Activated naive CD4-positive, alpha-beta T cell treated with anti-CD3 and anti-CD28 coated beads, Interleukin-2, amount 10 ng/mL, durations not matched to agents 7 days and 5 days (primary cell): ENCODE results near the gene SNX10.
A peak's percentile ranks its signal among the peaks of the same experiment; 100 is the strongest.

Experiments
- CTCF ChIA-PET: fragments of 350-600 bp; sonication (Branson Sonifier 250); formaldehyde crosslinking; loops from one replicate; lab custom pipeline; 2021; ENCODE audit warnings: antibody characterized with exemption; lab: Charles Lee
- DNase-seq: peaks from one replicate; pipeline ENCODE4 v3.0.0-alpha.2; 2020
- H3K27ac Mint-ChIP-seq: one replicate; pipeline ENCODE4 v1.8.0; 2021; ENCODE audit warnings: mild to moderate bottlenecking, moderate library complexity, mixed read lengths
- H3K27me3 Mint-ChIP-seq: one replicate; pipeline ENCODE4 v1.8.0; 2021; ENCODE audit warnings: mild to moderate bottlenecking, mixed read lengths
- H3K36me3 Mint-ChIP-seq: one replicate; pipeline ENCODE4 v1.8.0; 2021; ENCODE audit warnings: mixed read lengths
- H3K4me1 Mint-ChIP-seq: one replicate; pipeline ENCODE4 v1.8.0; 2021; ENCODE audit warnings: mixed read lengths
- H3K4me3 Mint-ChIP-seq: one replicate; pipeline ENCODE4 v1.8.0; 2021; ENCODE audit warnings: mild to moderate bottlenecking, moderate library complexity, mixed read lengths
- H3K9me3 Mint-ChIP-seq: one replicate; pipeline ENCODE4 v1.8.0; 2021; ENCODE audit warnings: mixed read lengths

SNX10 gene

GRCh38 chr7:26372704-26373103 lies 81.0 kb downstream of the SNX10 start:
- H3K4me1 Mint-ChIP-seq = peaks cover 18% of the 10 kb centered on the region

GRCh38 chr7:26374647-26375373 lies 83.1 kb downstream of the SNX10 start:
- no peak overlapping the region for H3K27ac Mint-ChIP-seq
- CTCF ChIA-PET = interaction anchor here (1.1 to 2.9 kb wide), 4 partner anchors 10 to 482 kb away, joined by 3 to 9 read pairs (median 6); no protein-coding TSS in a partner anchor
- no peak for DNase-seq
- no peak overlapping the region for H3K4me3 Mint-ChIP-seq
- peaks cover 14% of the 10 kb centered on the region for H3K4me1 Mint-ChIP-seq
- H3K9me3 Mint-ChIP-seq = no peaks in the 10 kb centered on the region
- peaks cover 34% of the 10 kb centered on the region for H3K27me3 Mint-ChIP-seq
- peaks cover 16% of the 10 kb centered on the region for H3K36me3 Mint-ChIP-seq

More at GRCh38 chr7:26372704-26373103, 81.0 kb downstream of the SNX10 start:
- CTCF ChIA-PET = interaction anchor here (0.6 to 1.9 kb wide), 6 partner anchors 100 to 309 kb away, joined by 3 to 5 read pairs (median 3); no protein-coding TSS in a partner anchor
- DNase-seq = no peak
- Mint-ChIP-seq H3K36me3 (peaks cover 16% of the 10 kb centered on the region), H3K27me3 (peaks cover 21% of the 10 kb centered on the region), H3K27ac (no peak overlapping the region), H3K9me3 (no peaks in the 10 kb centered on the region), H3K4me3 (no peak overlapping the region)

GRCh38 chr7:26375726-26376174 lies 84.1 kb downstream of the SNX10 start:
- peak overlapping the region; percentile 75 for H3K4me3 Mint-ChIP-seq
- H3K36me3 Mint-ChIP-seq = peaks cover 16% of the 10 kb centered on the region
- DNase-seq = no peak
- H3K27ac Mint-ChIP-seq = no peak overlapping the region
- H3K27me3 Mint-ChIP-seq = peaks cover 34% of the 10 kb centered on the region
- H3K4me1 Mint-ChIP-seq = peaks cover 9% of the 10 kb centered on the region
- H3K9me3 Mint-ChIP-seq = no peaks in the 10 kb centered on the region
- CTCF ChIA-PET = interaction anchor here (1.0 to 2.9 kb wide), 5 partner anchors 11 to 483 kb away, joined by 3 to 9 read pairs (median 6); no protein-coding TSS in a partner anchor

GRCh38 chr7:26376175-26376917 lies 84.7 kb downstream of the SNX10 start:
- peaks cover 9% of the 10 kb centered on the region for H3K4me1 Mint-ChIP-seq
- DNase-seq = peak; percentile 60
- no peaks in the 10 kb centered on the region for H3K9me3 Mint-ChIP-seq
- H3K4me3 Mint-ChIP-seq = peak overlapping the region; percentile 75
- H3K27me3 Mint-ChIP-seq = peaks cover 38% of the 10 kb centered on the region
- H3K27ac Mint-ChIP-seq = no peak overlapping the region
- CTCF ChIA-PET = interaction anchor here (0.9 to 2.9 kb wide), 7 partner anchors 11 to 784 kb away, joined by 3 to 9 read pairs (median 4); no protein-coding TSS in a partner anchor
- H3K36me3 Mint-ChIP-seq = peaks cover 16% of the 10 kb centered on the region

- CTCF ChIA-PET = interaction anchor here (0.6 to 2.8 kb wide), 7 partner anchors 9 to 287 kb away, joined by 3 to 13 read pairs (median 3); no protein-coding TSS in a partner anchor
- no peak for DNase-seq
- H3K9me3 Mint-ChIP-seq = no peaks in the 10 kb centered on the region
- H3K36me3 Mint-ChIP-seq = peaks cover 4% of the 10 kb centered on the region
- no peak overlapping the region for H3K27ac Mint-ChIP-seq
- peaks cover 9% of the 10 kb centered on the region for H3K4me1 Mint-ChIP-seq
- H3K4me3 Mint-ChIP-seq = no peak overlapping the region
- H3K27me3 Mint-ChIP-seq = peaks cover 46% of the 10 kb centered on the region
Observed at GRCh38 chr7:26378016-26378415, 86.4 kb downstream of the SNX10 start.

GRCh38 chr7:26379711-26380110 lies 88.0 kb downstream of the SNX10 start:
- H3K9me3 Mint-ChIP-seq = no peaks in the 10 kb centered on the region
- H3K4me1 Mint-ChIP-seq = peaks cover 9% of the 10 kb centered on the region
- H3K27me3 Mint-ChIP-seq = peaks cover 51% of the 10 kb centered on the region
- no peaks in the 10 kb centered on the region for H3K36me3 Mint-ChIP-seq
- CTCF ChIA-PET = interaction anchor here (2.8 kb wide), 1 partner anchor 11 kb away, joined by 13 read pairs; no protein-coding TSS in a partner anchor
- no peak overlapping the region for H3K4me3 Mint-ChIP-seq
- no peak overlapping the region for H3K27ac Mint-ChIP-seq
- no peak for DNase-seq

- Mint-ChIP-seq H3K9me3 (no peaks in the 10 kb centered on the region), H3K36me3 (no peaks in the 10 kb centered on the region), H3K4me1 (peaks cover 7% of the 10 kb centered on the region), H3K4me3 (no peak overlapping the region), H3K27me3 (peaks cover 50% of the 10 kb centered on the region), H3K27ac (no peak overlapping the region)
- DNase-seq = no peak
- CTCF ChIA-PET = interaction anchor here (0.7 to 1.8 kb wide), 3 partner anchors 12 to 32 kb away, joined by 3 to 5 read pairs (median 4); no protein-coding TSS in a partner anchor
Observed at GRCh38 chr7:26381476-26382353, 90.1 kb downstream of the SNX10 start.

GRCh38 chr7:26385240-26385639 lies 93.6 kb downstream of the SNX10 start:
- Mint-ChIP-seq H3K4me1 (no peaks in the 10 kb centered on the region), H3K4me3 (no peak overlapping the region), H3K27ac (no peak overlapping the region), H3K36me3 (no peaks in the 10 kb centered on the region), H3K27me3 (peaks cover 46% of the 10 kb centered on the region), H3K9me3 (no peaks in the 10 kb centered on the region)
- CTCF ChIA-PET = no interaction called here
- no peak for DNase-seq

- CTCF ChIA-PET = no interaction called here
- no peaks in the 10 kb centered on the region for H3K36me3 Mint-ChIP-seq
Observed at GRCh38 chr7:26387731-26388130, 96.1 kb downstream of the SNX10 start.

GRCh38 chr7:26388256-26388655 lies 96.6 kb downstream of the SNX10 start:
- Mint-ChIP-seq H3K27me3 (peaks cover 38% of the 10 kb centered on the region), H3K4me3 (no peak overlapping the region), H3K9me3 (no peaks in the 10 kb centered on the region), H3K27ac (no peak overlapping the region), H3K36me3 (no peaks in the 10 kb centered on the region), H3K4me1 (no peaks in the 10 kb centered on the region)
- CTCF ChIA-PET = interaction anchor here (1.0 to 1.1 kb wide), 2 partner anchors 11 to 19 kb away, joined by 3 to 5 read pairs; no protein-coding TSS in a partner anchor
- DNase-seq = no peak

More at GRCh38 chr7:26387731-26388130, 96.1 kb downstream of the SNX10 start:
- Mint-ChIP-seq H3K4me1 (no peaks in the 10 kb centered on the region), H3K27ac (no peak overlapping the region), H3K27me3 (peaks cover 38% of the 10 kb centered on the region), H3K4me3 (no peak overlapping the region), H3K9me3 (no peaks in the 10 kb centered on the region)
- DNase-seq = no peak

- Mint-ChIP-seq H3K36me3 (no peaks in the 10 kb centered on the region), H3K4me1 (no peaks in the 10 kb centered on the region), H3K4me3 (no peak overlapping the region), H3K27me3 (peaks cover 38% of the 10 kb centered on the region), H3K9me3 (no peaks in the 10 kb centered on the region), H3K27ac (no peak overlapping the region)
- CTCF ChIA-PET = interaction anchor here (0.7 to 0.9 kb wide), 2 partner anchors 13 to 111 kb away, joined by 3 read pairs; no protein-coding TSS in a partner anchor
- no peak for DNase-seq
Observed at GRCh38 chr7:26390016-26390415, 98.4 kb downstream of the SNX10 start.

- Mint-ChIP-seq H3K4me3 (no peak overlapping the region), H3K36me3 (no peaks in the 10 kb centered on the region), H3K4me1 (peaks cover 5% of the 10 kb centered on the region), H3K27me3 (peaks cover 42% of the 10 kb centered on the region), H3K27ac (no peak overlapping the region), H3K9me3 (no peaks in the 10 kb centered on the region)
- CTCF ChIA-PET = no interaction called here
- no peak for DNase-seq
Observed at GRCh38 chr7:26393818-26394217, 102.2 kb downstream of the SNX10 start.

GRCh38 chr7:26397332-26397731 lies 105.7 kb downstream of the SNX10 start:
- peaks cover 10% of the 10 kb centered on the region for H3K4me1 Mint-ChIP-seq
- H3K27ac Mint-ChIP-seq = no peak overlapping the region
- peaks cover 52% of the 10 kb centered on the region for H3K27me3 Mint-ChIP-seq
- CTCF ChIA-PET = interaction anchor here (1.0 to 2.0 kb wide), 2 partner anchors 20 to 27 kb away, joined by 4 to 9 read pairs; no protein-coding TSS in a partner anchor
- H3K9me3 Mint-ChIP-seq = no peaks in the 10 kb centered on the region
- peak overlapping the region; percentile 4 for H3K4me3 Mint-ChIP-seq
- no peak for DNase-seq
- H3K36me3 Mint-ChIP-seq = no peaks in the 10 kb centered on the region
